Activated naive CD8-positive, alpha-beta T cell treated with anti-CD3 and anti-CD28 coated beads for 36 hours (primary cell): ENCODE results near the gene SPATA6L. TPM values are rescaled to one million over a fixed set of nuclear protein-coding genes. Genes with fewer than 3 reads are reported as not detected.
"Not testable (repeated sequence)": the region's sequence is repeated elsewhere in the genome, so short reads cannot be mapped to it uniquely, and the experiment has no call there.

Experiments used
- DNase-seq: peaks from one replicate; pipeline ENCODE4 v3.0.0; 2021
- H3K27ac Mint-ChIP-seq: one replicate; pipeline ENCODE4 v1.8.0; 2022; ENCODE audit warnings: mild to moderate bottlenecking, moderate library complexity, mixed read lengths
- H3K27me3 Mint-ChIP-seq: one replicate; pipeline ENCODE4 v1.8.0; 2022; ENCODE audit warnings: mild to moderate bottlenecking, mixed read lengths
- H3K36me3 Mint-ChIP-seq: one replicate; pipeline ENCODE4 v1.8.0; 2021; ENCODE audit warnings: mild to moderate bottlenecking, mixed read lengths
- H3K4me1 Mint-ChIP-seq: one replicate; pipeline ENCODE4 v1.8.0; 2021; ENCODE audit warnings: mixed read lengths
- H3K4me3 Mint-ChIP-seq: one replicate; pipeline ENCODE4 v1.8.0; 2022; ENCODE audit warnings: mild to moderate bottlenecking, moderate library complexity, mixed read lengths
- H3K9me3 Mint-ChIP-seq: one replicate; pipeline ENCODE4 v1.8.0; 2022; ENCODE audit warnings: mixed read lengths
- total RNA-seq, 2 experiments: library from RNA; stranded (reverse); gene quantifications; one replicate each; pipeline ENCODE4 v1.2.3, GENCODE V29; 2021

SPATA6L gene
- total RNA-seq, 2 experiments from 2014 or later, result 0.35 to 0.44 TPM

GRCh38 chr9:4662989-4663792 lies 3.1 kb downstream of the SPATA6L start:
- no peaks in the 10 kb centered on the region for H3K27me3 Mint-ChIP-seq
- peaks cover 56% of the 10 kb centered on the region for H3K4me1 Mint-ChIP-seq
- peak overlapping the region; percentile 91 for H3K4me3 Mint-ChIP-seq
- no peak for DNase-seq
- H3K36me3 Mint-ChIP-seq, result peaks cover 3% of the 10 kb centered on the region
- no peaks in the 10 kb centered on the region for H3K9me3 Mint-ChIP-seq
- H3K27ac Mint-ChIP-seq, result peak overlapping the region; percentile 65

GRCh38 chr9:4662108-4662988 lies 3.9 kb downstream of the SPATA6L start, which contains the start of gene PLPP6:
TSS of gene PLPP6 (plus strand) at chr9:4662294. CDS start at chr9:4662376, 82 bp downstream.
- peak within 1 kb of the TSS; percentile 91 for H3K4me3 Mint-ChIP-seq
- peaks cover 3% of the 10 kb centered on the region for H3K36me3 Mint-ChIP-seq
- H3K27me3 Mint-ChIP-seq, result no peaks in the 10 kb centered on the region
- peaks cover 52% of the 10 kb centered on the region for H3K4me1 Mint-ChIP-seq
- H3K27ac Mint-ChIP-seq, result peak within 1 kb of the TSS; percentile 86
- H3K9me3 Mint-ChIP-seq, result no peaks in the 10 kb centered on the region
- peak; percentile 84 for DNase-seq

- peak overlapping the region; percentile 91 for H3K4me3 Mint-ChIP-seq
- no peaks in the 10 kb centered on the region for H3K27me3 Mint-ChIP-seq
These were observed 4.7 kb downstream of the SPATA6L start for GRCh38 chr9:4661611-4662010.

GRCh38 chr9:4661165-4661564 lies 5.1 kb downstream of the SPATA6L start:
- Mint-ChIP-seq H3K36me3 (peaks cover 3% of the 10 kb centered on the region), H3K4me3 (peak overlapping the region; percentile 91), H3K9me3 (no peaks in the 10 kb centered on the region), H3K4me1 (peaks cover 43% of the 10 kb centered on the region), H3K27ac (no peak overlapping the region), H3K27me3 (no peaks in the 10 kb centered on the region)
- DNase-seq, result no peak

More at GRCh38 chr9:4661611-4662010, 4.7 kb downstream of the SPATA6L start:
- Mint-ChIP-seq H3K4me1 (peaks cover 47% of the 10 kb centered on the region), H3K9me3 (no peaks in the 10 kb centered on the region), H3K36me3 (peaks cover 3% of the 10 kb centered on the region), H3K27ac (peak overlapping the region; percentile 86)
- no peak for DNase-seq

GRCh38 chr9:4660665-4661064 lies 5.6 kb downstream of the SPATA6L start:
- H3K27me3 Mint-ChIP-seq, H3K27ac Mint-ChIP-seq, H3K4me3 Mint-ChIP-seq, H3K36me3 Mint-ChIP-seq, DNase-seq, H3K9me3 Mint-ChIP-seq: not testable (repeated sequence)
- peaks cover 38% of the 10 kb centered on the region for H3K4me1 Mint-ChIP-seq

- no peak overlapping the region for H3K27ac Mint-ChIP-seq
- DNase-seq, result no peak
- no peaks in the 10 kb centered on the region for H3K9me3 Mint-ChIP-seq
- H3K4me3 Mint-ChIP-seq, result no peak overlapping the region
- H3K36me3 Mint-ChIP-seq, result no peaks in the 10 kb centered on the region
- no peaks in the 10 kb centered on the region for H3K27me3 Mint-ChIP-seq
- H3K4me1 Mint-ChIP-seq, result peaks cover 12% of the 10 kb centered on the region
These were observed 8.7 kb downstream of the SPATA6L start for GRCh38 chr9:4657426-4658159.

- Mint-ChIP-seq H3K36me3 (no peaks in the 10 kb centered on the region), H3K27ac (no peak overlapping the region), H3K4me1 (peaks cover 8% of the 10 kb centered on the region), H3K9me3 (no peaks in the 10 kb centered on the region), H3K4me3 (no peak overlapping the region), H3K27me3 (no peaks in the 10 kb centered on the region)
- DNase-seq, result no peak
These were observed 9.7 kb downstream of the SPATA6L start for GRCh38 chr9:4656621-4657020.

GRCh38 chr9:4656196-4656595 lies 10.1 kb downstream of the SPATA6L start:
- H3K27me3 Mint-ChIP-seq, H3K4me1 Mint-ChIP-seq, H3K36me3 Mint-ChIP-seq, DNase-seq, H3K4me3 Mint-ChIP-seq, H3K9me3 Mint-ChIP-seq, H3K27ac Mint-ChIP-seq: not testable (repeated sequence)

GRCh38 chr9:4654538-4654937 lies 11.7 kb downstream of the SPATA6L start:
- Mint-ChIP-seq H3K27ac (no peak overlapping the region), H3K27me3 (no peaks in the 10 kb centered on the region), H3K9me3 (no peaks in the 10 kb centered on the region), H3K4me1 (peaks cover 5% of the 10 kb centered on the region), H3K36me3 (no peaks in the 10 kb centered on the region), H3K4me3 (no peak overlapping the region)
- DNase-seq, result no peak

GRCh38 chr9:4654084-4654483 lies 12.2 kb downstream of the SPATA6L start:
- H3K27me3 Mint-ChIP-seq, result no peaks in the 10 kb centered on the region
- no peaks in the 10 kb centered on the region for H3K9me3 Mint-ChIP-seq
- H3K4me3 Mint-ChIP-seq, result no peak overlapping the region

GRCh38 chr9:4642351-4642750 lies 23.9 kb downstream of the SPATA6L start:
- no peak overlapping the region for H3K4me3 Mint-ChIP-seq
- H3K27ac Mint-ChIP-seq, result no peak overlapping the region
- DNase-seq, result no peak
- no peaks in the 10 kb centered on the region for H3K27me3 Mint-ChIP-seq
- H3K36me3 Mint-ChIP-seq, result no peaks in the 10 kb centered on the region
- peaks cover 7% of the 10 kb centered on the region for H3K4me1 Mint-ChIP-seq
- no peaks in the 10 kb centered on the region for H3K9me3 Mint-ChIP-seq

More at GRCh38 chr9:4654084-4654483, 12.2 kb downstream of the SPATA6L start:
- H3K4me1 Mint-ChIP-seq, result peaks cover 5% of the 10 kb centered on the region
- no peaks in the 10 kb centered on the region for H3K36me3 Mint-ChIP-seq
- no peak for DNase-seq
- no peak overlapping the region for H3K27ac Mint-ChIP-seq

- Mint-ChIP-seq H3K4me3 (no peak overlapping the region), H3K27ac (no peak overlapping the region)
These were observed 26.3 kb downstream of the SPATA6L start for GRCh38 chr9:4640027-4640426.

GRCh38 chr9:4639420-4639819 lies 26.9 kb downstream of the SPATA6L start:
- H3K9me3 Mint-ChIP-seq, result no peaks in the 10 kb centered on the region
- H3K36me3 Mint-ChIP-seq, result no peaks in the 10 kb centered on the region
- H3K27me3 Mint-ChIP-seq, result no peaks in the 10 kb centered on the region
- no peak overlapping the region for H3K4me3 Mint-ChIP-seq
- no peak overlapping the region for H3K27ac Mint-ChIP-seq
- DNase-seq, result no peak
- peaks cover 7% of the 10 kb centered on the region for H3K4me1 Mint-ChIP-seq

More at GRCh38 chr9:4640027-4640426, 26.3 kb downstream of the SPATA6L start:
- Mint-ChIP-seq H3K36me3 (no peaks in the 10 kb centered on the region), H3K4me1 (peaks cover 7% of the 10 kb centered on the region), H3K9me3 (no peaks in the 10 kb centered on the region), H3K27me3 (no peaks in the 10 kb centered on the region)
- peak; percentile 19 for DNase-seq

GRCh38 chr9:4638968-4639367 lies 27.3 kb downstream of the SPATA6L start:
- DNase-seq, result no peak
- Mint-ChIP-seq H3K4me3 (no peak overlapping the region), H3K4me1 (peaks cover 7% of the 10 kb centered on the region), H3K36me3 (no peaks in the 10 kb centered on the region), H3K27ac (no peak overlapping the region), H3K27me3 (no peaks in the 10 kb centered on the region), H3K9me3 (no peaks in the 10 kb centered on the region)

GRCh38 chr9:4630836-4631235 lies 35.4 kb downstream of the SPATA6L start:
- H3K9me3 Mint-ChIP-seq, result no peaks in the 10 kb centered on the region
- H3K36me3 Mint-ChIP-seq, result no peaks in the 10 kb centered on the region
- H3K4me3 Mint-ChIP-seq, result no peak overlapping the region
- H3K4me1 Mint-ChIP-seq, result no peaks in the 10 kb centered on the region
- no peak overlapping the region for H3K27ac Mint-ChIP-seq
- no peak for DNase-seq
- H3K27me3 Mint-ChIP-seq, result no peaks in the 10 kb centered on the region
